Astrocyte of the hippocampus (primary cell): ENCODE data around the gene HK3.

Source experiments
- DNase-seq: peaks from one replicate; pipeline ENCODE4 v3.0.0; 2011; ENCODE audit warnings: low read depth, low spot score

The HK3 gene, protein sequence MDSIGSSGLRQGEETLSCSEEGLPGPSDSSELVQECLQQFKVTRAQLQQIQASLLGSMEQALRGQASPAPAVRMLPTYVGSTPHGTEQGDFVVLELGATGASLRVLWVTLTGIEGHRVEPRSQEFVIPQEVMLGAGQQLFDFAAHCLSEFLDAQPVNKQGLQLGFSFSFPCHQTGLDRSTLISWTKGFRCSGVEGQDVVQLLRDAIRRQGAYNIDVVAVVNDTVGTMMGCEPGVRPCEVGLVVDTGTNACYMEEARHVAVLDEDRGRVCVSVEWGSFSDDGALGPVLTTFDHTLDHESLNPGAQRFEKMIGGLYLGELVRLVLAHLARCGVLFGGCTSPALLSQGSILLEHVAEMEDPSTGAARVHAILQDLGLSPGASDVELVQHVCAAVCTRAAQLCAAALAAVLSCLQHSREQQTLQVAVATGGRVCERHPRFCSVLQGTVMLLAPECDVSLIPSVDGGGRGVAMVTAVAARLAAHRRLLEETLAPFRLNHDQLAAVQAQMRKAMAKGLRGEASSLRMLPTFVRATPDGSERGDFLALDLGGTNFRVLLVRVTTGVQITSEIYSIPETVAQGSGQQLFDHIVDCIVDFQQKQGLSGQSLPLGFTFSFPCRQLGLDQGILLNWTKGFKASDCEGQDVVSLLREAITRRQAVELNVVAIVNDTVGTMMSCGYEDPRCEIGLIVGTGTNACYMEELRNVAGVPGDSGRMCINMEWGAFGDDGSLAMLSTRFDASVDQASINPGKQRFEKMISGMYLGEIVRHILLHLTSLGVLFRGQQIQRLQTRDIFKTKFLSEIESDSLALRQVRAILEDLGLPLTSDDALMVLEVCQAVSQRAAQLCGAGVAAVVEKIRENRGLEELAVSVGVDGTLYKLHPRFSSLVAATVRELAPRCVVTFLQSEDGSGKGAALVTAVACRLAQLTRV

DNA sequence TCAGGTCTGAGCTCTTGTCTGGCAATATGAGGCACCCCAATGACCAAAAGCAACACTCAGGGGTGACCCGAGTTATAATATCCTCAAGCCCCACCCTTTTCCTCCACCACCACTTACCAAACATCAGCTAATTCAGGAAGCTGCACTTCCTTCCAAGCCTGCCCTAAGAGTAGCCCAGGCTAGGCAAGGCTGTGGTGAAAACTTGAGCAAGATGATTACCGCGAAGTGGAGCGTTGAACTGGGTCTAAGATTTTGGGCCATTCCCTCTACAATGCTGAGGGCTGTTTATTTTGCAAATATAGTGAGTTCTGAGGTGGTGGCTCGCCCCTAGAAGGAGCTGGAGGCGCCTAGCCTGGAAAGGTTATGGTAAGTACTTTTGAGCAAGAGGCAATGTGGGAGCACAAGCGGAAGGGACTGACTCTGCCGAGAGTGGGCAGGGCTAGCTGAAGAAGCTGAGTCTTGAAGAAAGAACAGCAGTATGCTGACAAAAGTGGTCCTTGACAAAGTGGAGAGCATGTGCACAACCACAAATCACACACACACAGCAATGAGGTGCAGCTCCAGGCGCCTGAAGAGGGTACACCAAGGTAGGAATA is at the start of gene HK3:
Gene HK3, minus strand, starts transcription at position 51 of the 596 bp plus-strand sequence. CDS start 3,187 bp downstream, outside the sequence.
- DNase-seq: no peak

DNA sequence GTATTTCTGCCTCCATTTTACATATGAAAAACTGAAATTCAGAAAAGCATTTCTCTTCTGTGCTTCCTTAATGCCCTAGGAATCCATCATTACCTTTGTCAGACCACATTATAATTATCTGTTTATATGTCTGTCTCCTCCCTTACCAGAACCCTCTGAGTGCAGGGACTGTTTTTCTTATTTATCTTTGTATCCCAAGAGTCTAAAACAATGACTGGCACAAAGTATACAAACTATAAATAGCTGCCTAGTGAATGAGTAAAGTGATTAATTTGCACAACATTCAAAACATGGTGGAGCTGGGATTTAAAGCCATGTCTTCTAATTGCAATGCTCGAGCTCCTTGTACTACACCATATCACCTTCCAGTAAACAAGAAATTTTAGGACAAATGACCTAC is 49.3 kb upstream of the HK3 start:
- no peak for DNase-seq

DNA sequence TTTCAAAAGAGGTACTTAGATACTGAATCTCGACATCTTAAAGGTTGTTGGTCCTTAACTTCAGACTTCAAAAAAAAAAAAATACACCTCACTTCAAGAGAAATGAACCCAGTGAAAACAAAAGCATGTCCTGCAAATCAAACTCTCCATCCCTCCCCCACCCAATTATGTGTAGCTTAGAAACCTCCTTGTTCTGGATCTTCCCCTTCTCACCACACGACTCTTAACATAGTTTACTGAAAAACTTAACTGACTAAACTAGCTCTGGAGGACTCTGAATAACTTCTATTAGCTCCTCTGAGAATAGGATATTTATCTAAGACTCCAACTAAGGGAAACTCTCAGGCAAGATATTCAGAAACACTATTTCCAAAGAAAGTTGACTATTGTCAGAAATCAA is 48.7 kb upstream of the HK3 start:
- DNase-seq: no peak

DNA sequence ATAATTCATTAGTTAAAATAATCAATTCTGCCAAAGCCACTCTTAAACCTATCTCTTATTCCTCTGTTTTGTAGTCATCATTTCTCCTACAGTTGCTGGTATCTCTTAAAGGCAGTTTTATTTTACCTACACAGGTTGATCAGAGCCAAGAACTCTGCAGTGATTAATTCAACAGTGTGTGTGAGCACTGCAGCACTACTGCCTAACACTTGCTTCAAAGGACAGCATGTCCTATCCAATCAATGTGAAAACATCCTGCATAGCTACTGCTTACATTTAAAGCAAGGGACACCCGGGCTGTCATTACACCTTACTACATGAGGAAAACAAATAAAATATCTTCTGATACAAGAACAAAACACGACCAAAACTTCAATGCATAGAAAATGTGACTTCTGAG is 45.1 kb upstream of the HK3 start:
- DNase-seq: no peak

DNA sequence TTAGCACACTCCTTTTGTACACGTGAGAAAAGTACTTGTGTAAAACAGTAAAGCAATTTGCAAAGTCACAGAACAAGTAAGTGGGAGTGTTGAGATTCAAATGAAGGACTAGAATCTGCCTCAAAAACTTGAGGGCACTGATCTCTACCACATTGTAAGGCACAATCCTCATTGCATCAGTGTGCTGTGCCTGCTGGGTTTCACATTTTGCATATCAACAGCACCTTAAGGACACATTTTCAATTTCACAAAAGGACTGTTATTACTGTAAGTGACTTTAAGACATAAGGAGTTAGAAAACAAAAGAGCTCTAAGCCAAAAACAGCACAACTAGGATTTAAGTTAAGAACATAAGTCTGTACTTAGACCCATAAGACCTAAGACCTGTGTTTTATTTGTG is 44.7 kb upstream of the HK3 start:
- DNase-seq: no peak

DNA sequence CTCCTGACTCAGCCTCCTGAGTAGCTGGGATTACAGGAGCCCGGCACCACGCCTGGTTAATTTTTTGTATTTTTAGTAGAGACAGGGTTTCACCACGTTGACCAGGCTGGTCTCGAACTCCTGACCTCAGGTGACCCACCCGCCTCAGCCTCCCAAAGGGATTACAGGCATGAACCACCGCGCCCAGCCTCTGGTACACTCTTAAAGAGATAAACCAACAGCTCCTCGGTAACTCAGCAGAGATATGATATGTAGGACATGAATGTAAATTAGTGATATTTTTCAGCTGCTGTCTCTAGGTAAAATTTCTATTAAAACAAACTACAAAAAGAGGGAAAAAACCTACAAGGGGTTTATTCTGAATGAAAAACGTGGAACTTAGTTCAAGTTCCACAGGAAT is 42.8 kb upstream of the HK3 start:
- no peak for DNase-seq

DNA sequence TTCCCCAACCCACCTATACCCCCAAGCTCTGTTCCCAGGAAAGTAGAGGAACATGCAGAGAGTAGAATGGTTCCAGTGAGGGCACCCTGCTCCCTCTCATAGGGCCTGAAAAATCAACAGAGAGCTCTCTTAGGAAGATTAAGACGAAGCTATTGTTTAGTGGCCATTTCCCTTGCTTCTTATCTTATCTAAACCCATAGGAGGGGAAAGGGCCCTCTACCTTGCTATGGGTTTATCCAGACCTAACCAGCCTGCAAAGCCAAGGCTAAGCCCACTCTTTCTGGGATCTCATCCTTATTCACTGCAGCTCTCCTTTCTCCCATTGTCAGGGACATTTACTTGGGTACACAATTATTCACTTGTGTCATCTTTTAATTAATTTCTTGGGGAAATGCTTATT is 39.3 kb upstream of the HK3 start:
- no peak for DNase-seq

DNA sequence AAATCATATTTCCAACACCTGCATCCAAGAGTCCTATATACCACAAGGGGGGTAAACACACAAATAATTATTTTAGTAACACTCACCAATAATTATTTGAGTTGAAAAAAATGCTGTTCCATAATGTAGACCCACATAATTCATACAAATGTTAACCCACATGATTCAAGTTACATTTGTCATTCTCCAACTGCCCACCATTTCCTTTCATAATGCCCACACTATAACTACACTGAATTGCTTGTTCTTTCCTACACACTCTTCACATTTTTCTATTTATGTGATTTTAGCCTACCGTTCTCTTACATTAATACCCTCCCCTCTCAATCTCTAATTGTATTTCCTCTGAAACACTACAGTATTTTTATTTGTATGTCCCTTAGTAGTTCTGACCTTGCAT is 35.9 kb upstream of the HK3 start:
- no peak for DNase-seq

DNA sequence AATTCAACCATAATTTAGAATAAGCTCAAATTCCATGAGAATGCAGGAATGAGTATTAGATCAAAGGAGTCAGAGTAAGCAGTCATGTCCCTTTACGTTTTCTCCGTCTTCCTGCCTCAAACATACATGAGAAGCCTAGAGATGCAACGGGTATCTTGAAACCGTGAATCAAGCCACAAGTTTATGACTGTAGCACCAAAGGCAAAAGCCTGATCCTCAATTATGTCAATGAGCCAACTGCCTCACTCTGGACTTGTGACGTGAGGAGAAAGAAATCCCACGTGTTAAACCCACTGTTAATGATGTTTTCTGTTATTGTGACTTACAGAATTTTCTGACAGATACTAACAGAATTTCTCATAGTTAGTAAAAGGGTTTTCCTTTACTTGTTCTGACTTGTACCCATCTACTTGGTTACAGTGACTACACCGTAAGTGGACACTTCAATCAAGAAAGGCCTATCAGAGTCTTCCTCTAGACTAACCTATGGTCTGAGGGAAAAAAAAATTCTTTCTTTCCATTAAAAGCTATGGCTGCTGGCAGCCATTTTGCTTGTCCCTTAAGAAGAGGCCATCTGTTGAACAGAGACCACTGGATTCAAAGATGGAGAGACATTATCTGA is 35.3 kb upstream of the HK3 start:
- no peak for DNase-seq

DNA sequence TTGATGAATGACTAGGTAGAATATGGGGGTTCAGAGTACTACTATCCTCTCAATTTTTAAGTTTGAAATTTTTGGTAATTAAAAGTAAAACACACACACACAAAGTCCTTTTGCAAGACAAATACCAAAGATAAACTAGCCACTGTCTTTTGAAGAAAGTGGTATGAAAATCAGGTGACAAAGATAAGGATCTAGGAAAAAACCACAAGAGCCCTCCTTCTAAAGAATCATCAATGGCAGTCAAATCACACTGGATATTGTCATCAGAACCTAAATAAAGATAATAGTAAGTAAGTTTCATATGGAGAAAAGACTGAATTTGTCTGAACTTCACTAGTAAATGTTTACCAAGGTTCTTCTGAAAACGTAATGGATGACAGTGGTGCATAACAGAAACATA is 30.5 kb upstream of the HK3 start:
- DNase-seq: no peak

DNA sequence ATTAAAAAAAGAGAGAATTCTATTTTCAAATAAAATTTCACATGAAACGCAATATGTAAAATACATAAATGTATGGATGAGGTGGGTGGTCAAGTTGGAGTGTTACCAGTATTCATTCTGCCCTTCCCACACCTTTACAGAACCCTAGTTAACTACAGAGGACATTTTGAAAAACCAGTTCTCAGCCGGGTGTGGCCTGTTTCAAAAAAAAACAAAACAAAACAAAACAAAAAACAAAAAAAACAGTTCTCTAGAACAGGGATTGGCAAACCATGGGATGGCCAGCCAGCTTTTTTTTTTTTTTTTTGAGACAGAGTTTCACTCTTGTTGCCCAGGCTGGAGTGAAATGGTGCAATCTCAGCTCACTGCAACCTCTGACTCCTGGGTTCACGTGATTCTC is 28.4 kb upstream of the HK3 start:
- no peak for DNase-seq

DNA sequence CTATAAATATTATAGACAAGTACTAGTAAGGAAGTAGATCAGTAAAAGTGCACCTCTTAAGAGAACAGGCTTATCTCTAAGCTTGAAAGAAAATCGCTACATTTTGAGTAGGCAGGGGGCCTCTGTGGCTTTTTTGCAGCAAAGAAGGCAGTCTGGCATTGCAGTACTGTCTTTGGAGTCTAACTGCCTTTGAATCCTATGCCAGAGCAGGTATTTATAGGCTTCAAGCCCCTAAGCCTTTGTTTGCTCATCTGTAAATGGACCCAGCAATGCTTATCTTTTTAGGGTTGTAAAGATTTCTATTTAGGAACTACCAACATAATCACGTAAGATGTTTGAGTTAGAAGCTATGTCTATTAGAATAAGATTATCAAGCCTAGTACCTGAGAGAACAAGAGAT is 23.7 kb upstream of the HK3 start:
- no peak for DNase-seq

DNA sequence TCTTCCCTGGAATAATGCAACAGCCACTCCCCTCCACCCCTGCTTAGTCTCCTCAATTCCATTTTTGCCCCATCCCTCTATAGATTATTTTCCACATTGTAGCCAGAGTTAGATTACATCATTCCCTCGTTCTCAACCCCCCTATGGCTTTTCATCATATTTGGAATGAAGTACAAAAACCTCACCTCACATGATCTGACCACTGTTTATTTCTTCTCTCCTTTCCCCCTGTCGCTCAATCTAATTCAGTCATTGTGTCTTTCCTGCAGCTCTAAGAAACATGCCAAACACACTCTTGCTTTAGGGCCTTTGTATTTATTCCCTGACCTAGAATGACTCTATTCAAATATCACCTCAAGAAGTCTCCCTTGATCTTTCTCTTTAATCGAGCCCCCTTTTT is 22.6 kb upstream of the HK3 start:
- DNase-seq: peak; percentile 36

DNA sequence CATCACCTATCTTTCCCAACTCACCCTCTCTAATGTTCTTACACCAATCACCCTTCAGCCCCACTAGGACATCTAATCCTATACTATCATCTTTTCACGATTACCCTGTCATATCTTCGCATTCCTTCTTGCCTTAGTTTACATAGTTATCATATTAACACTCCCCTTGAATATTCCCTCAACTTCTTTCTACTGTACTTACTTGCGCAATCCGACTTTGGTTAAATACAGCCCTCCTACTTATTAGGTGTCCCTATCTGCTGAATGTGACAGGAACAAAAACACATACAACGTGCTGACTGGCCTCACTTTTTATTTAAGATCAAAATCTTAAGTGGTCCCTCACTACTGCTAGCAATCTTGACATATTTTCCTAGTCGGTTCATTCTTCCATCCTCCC is 19.5 kb upstream of the HK3 start:
- DNase-seq: no peak

DNA sequence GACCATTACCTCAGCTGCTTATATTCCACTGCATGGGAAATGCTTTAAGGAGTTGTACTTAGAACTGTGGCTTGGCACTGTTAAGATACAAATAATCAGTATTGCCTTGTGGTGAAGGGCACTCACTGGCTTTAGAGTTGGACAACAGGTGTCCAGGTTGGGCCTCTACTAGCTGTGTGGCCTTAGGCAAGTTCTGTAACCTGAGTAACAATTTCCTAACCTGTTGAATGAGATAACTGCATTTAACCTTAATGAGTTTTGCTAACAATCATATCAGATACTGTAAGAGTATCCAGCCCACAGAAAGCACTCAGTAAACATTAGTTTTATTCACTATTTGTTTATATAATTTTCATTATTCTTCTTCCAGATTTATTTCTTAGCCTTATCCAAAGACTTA is 17.2 kb upstream of the HK3 start:
- DNase-seq: peak; percentile 40

DNA sequence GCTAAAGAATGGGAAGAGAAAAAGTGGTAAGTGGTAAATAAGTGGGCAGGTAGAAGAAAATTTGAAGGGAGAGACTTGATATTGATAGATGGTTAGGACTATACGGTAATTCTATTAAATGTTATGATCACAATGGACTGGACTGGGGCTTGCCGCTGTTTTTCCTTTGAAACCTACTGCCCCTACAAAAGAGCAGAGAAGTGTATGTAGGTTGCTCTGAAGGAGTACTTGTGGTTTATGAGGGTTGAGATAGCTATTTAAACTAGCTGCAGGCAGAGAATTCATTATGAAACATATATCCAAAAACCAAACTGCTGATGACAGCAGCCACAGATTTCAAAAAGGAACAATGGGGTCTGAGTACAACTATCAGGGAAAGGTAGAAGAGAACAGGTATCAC is 16.8 kb upstream of the HK3 start:
- no peak for DNase-seq

DNA sequence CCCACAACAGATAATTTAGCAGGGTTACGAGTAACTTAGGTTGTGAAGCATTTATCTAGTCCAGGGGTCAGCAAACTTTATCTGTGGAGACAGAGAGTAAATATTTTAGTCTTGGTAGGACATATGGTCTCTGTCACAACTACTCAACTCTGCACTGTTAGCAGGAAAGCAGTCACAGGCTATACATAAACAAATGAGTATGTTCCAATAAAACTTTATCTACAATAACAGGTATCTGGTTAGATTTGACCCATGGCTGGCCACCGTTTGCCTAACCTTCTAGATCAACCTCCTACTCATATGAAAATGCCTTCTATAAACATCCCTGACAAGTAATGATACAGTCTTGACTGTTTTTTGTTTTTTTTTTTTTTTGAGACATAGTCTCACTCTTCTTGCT is 13.0 kb upstream of the HK3 start:
- no peak for DNase-seq

DNA sequence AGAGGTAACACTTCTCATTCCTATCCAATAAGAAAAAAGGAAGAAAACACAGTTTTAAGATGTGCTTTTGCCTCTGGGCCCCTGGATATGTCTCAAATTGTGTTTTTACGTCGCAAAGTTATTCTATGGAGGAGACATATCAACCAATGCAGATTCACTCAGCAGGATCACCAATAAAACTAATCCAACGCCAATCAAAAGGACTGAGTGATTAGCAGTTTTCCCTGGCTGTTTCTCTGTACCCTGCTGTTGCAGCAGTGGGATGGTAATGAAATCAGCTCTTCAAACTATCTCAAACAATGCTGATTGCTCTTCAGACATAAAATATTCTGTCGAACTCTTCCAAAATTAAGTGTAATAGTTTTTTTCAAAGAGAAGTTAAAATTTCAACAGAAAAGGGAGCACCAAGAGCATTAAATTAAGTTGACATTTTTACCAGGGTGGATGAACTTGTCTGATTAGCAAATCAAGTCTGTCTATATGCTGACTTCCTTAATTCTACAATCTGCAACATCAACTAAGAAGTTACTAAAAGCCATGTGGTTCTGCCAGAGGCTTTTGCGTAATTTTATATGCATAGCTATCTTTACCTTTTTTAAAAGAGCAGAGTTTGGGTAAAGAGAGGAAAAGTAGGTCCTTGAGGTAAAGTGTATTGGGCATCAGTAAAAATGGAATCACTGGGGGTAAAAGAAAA is 9.7 kb upstream of the HK3 start:
- no peak for DNase-seq

DNA sequence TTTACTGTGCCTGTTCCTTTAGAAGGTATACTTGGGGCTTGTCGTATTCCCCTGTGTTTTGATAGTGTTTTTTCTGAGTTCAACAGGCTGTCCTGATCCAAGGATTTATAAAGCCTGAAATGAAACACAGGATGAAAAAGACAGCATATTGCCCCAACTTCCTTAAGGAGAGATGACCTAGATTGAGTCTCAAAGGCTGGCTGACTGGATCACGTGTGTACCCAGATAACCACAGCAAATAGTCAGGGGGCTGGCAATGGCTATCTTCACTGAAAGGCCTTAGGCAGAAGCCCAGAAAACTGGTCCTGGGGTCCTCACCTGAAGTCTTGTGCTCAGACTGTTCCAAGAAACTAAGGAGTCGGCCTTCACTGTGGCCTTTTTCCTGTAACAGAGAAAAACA is 7.7 kb upstream of the HK3 start:
- no peak for DNase-seq

DNA sequence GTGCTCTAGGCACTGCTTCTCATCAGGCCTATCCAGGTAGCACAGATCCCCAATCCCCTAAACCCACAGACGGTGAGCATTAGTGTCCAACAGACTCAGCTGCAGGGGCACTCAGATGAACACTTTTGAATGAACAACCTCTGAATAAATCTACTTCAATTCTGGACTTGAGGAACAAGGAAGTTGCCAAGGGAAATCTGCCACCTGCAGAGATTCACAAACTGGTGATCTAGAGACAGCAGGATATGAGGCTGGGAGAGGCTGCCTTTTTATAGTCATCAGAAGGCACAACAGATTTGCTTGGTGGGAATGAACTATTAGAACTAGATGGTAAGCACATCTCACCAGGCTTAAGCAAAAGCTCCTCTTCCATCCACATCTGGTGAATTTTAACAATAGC is 7.0 kb upstream of the HK3 start:
- DNase-seq: no peak

DNA sequence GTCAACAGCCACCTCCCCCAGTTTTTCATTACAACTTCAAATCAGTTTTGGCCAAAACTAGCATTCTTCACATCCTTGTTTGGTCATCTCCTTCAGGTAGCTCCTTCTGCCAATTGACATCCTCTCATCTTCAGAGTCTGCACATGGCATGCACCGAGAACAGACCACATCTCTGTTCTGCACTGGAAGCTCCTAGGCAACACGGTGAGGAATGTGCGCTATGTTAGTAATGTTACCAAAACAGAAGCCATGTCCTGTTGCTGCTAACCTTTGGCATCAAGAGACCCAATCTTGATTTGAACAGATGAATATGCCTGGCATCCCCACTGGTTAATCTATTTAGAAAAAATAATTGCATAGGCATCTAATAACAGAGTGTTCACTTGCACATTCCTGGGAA is 5.1 kb upstream of the HK3 start:
- DNase-seq: peak; percentile 24
